HFFc6 (cell line): ENCODE results near the gene HACE1. TPM values are rescaled to one million over a fixed set of nuclear protein-coding genes. Genes with fewer than 3 reads are reported as not detected.
"Not testable (repeated sequence)": the region's sequence is repeated elsewhere in the genome, so short reads cannot be mapped to it uniquely, and the experiment has no call there.

ENCODE experiments used
- DNase-seq: peaks from one replicate; pipeline ENCODE4 v3.0.0-alpha.2; 2018
- H3K27ac Mint-ChIP-seq: 2 replicates; pipeline ENCODE4 v1.8.0; 2020; ENCODE audit warnings: mild to moderate bottlenecking, mixed read lengths
- H3K27me3 Mint-ChIP-seq: 2 replicates; pipeline ENCODE4 v1.8.0; 2021; ENCODE audit warnings: mild to moderate bottlenecking, moderate library complexity, mixed read lengths; ENCODE audit not compliant: insufficient read depth
- H3K36me3 Mint-ChIP-seq: 2 replicates; pipeline ENCODE4 v1.8.0; 2021; ENCODE audit warnings: low read depth, mixed read lengths
- H3K4me1 Mint-ChIP-seq: 2 replicates; pipeline ENCODE4 v1.8.0; 2020; ENCODE audit warnings: low read depth, mixed read lengths
- H3K4me3 Mint-ChIP-seq: 2 replicates; pipeline ENCODE4 v1.8.0; 2020; ENCODE audit warnings: mild to moderate bottlenecking, moderate library complexity, mixed read lengths
- H3K9me3 Mint-ChIP-seq: 2 replicates; pipeline ENCODE4 v1.8.0; 2020; ENCODE audit warnings: mild to moderate bottlenecking, mixed read lengths
- CTCF ChIP-seq: fragments of 200-600 bp; sonication (generic); IDR thresholded peaks from 2 replicates; pipeline ENCODE4 v1.5.0; 2021; ENCODE audit warnings: antibody characterized with exemption, mild to moderate bottlenecking
- total RNA-seq, 6 experiments: library from RNA; stranded (reverse); fragmentation: NEBNext Ultra II Directional; extraction: Animal tissue kit (Norgen Biotek cat#: 25700); gene quantifications; 2 replicates in 1 of 6; 3 replicates in 5 of 6; pipeline ENCODE4 v1.2.3, GENCODE V29; 2021

Gene HACE1
- total RNA-seq, 6 experiments from 2014 or later = 7.2 to 8.8 (median 8.5) TPM

GRCh38 chr6:104816125-104816524 lies 43.6 kb downstream of the HACE1 start:
- DNase-seq = no peak
- Mint-ChIP-seq H3K4me3 (no peak overlapping the region), H3K36me3 (peaks cover 25% of the 10 kb centered on the region), H3K27me3 (no peaks in the 10 kb centered on the region), H3K9me3 (no peaks in the 10 kb centered on the region; the same call in 1 of the 2 replicates), H3K4me1 (no peaks in the 10 kb centered on the region), H3K27ac (no peak overlapping the region)
- no peak for TF ChIP-seq CTCF

- no peak for DNase-seq
- peaks cover 15% of the 10 kb centered on the region for H3K36me3 Mint-ChIP-seq
- no peaks in the 10 kb centered on the region for H3K9me3 Mint-ChIP-seq
- TF ChIP-seq CTCF = no peak
- no peaks in the 10 kb centered on the region for H3K4me1 Mint-ChIP-seq
- H3K4me3 Mint-ChIP-seq = no peak overlapping the region
- no peak overlapping the region for H3K27ac Mint-ChIP-seq
- H3K27me3 Mint-ChIP-seq = no peaks in the 10 kb centered on the region; the same call in 1 of the 2 replicates
Measured at GRCh38 chr6:104814743-104815142, 45.0 kb downstream of the HACE1 start.

- H3K4me1 Mint-ChIP-seq = no peaks in the 10 kb centered on the region
- no peaks in the 10 kb centered on the region for H3K9me3 Mint-ChIP-seq
- peaks cover 8% of the 10 kb centered on the region for H3K36me3 Mint-ChIP-seq
- no peak for TF ChIP-seq CTCF
- H3K4me3 Mint-ChIP-seq = no peak overlapping the region
- H3K27me3 Mint-ChIP-seq = no peaks in the 10 kb centered on the region; the same call in 1 of the 2 replicates
- no peak for DNase-seq
- no peak overlapping the region for H3K27ac Mint-ChIP-seq
Measured at GRCh38 chr6:104813552-104813951, 46.2 kb downstream of the HACE1 start.

GRCh38 chr6:104809116-104809515 lies 50.6 kb downstream of the HACE1 start:
- no peak overlapping the region for H3K4me3 Mint-ChIP-seq
- no peak for TF ChIP-seq CTCF
- no peaks in the 10 kb centered on the region for H3K4me1 Mint-ChIP-seq
- no peak for DNase-seq
- H3K27me3 Mint-ChIP-seq = no peaks in the 10 kb centered on the region; the same call in 1 of the 2 replicates
- no peak overlapping the region for H3K27ac Mint-ChIP-seq
- H3K9me3 Mint-ChIP-seq = peaks cover 6% of the 10 kb centered on the region
- peaks cover 17% of the 10 kb centered on the region for H3K36me3 Mint-ChIP-seq

- DNase-seq, H3K4me1 Mint-ChIP-seq, H3K9me3 Mint-ChIP-seq, H3K27ac Mint-ChIP-seq, H3K27me3 Mint-ChIP-seq, H3K4me3 Mint-ChIP-seq: not testable (repeated sequence)
- H3K36me3 Mint-ChIP-seq = peaks cover 32% of the 10 kb centered on the region
Measured at GRCh38 chr6:104805335-104805734, 54.4 kb downstream of the HACE1 start.

GRCh38 chr6:104799134-104799657 lies 60.5 kb downstream of the HACE1 start:
- H3K27ac Mint-ChIP-seq = no peak overlapping the region
- H3K4me1 Mint-ChIP-seq = no peaks in the 10 kb centered on the region
- no peak overlapping the region for H3K4me3 Mint-ChIP-seq
- no peak for TF ChIP-seq CTCF
- no peaks in the 10 kb centered on the region for H3K27me3 Mint-ChIP-seq
- DNase-seq = no peak
- peaks cover 16% of the 10 kb centered on the region for H3K36me3 Mint-ChIP-seq
- no peaks in the 10 kb centered on the region; the same call in 1 of the 2 replicates for H3K9me3 Mint-ChIP-seq
